ENCODE measurements around the gene PROSER3. TPM values are rescaled to one million over a fixed set of nuclear protein-coding genes. Genes with fewer than 3 reads are reported as not detected.

The PROSER3 gene
- polyA plus RNA-seq, 1 donor (not counting 4 experiments of a cell fraction or from before 2014, with no cell fraction given): 5.5 TPM

DNA sequence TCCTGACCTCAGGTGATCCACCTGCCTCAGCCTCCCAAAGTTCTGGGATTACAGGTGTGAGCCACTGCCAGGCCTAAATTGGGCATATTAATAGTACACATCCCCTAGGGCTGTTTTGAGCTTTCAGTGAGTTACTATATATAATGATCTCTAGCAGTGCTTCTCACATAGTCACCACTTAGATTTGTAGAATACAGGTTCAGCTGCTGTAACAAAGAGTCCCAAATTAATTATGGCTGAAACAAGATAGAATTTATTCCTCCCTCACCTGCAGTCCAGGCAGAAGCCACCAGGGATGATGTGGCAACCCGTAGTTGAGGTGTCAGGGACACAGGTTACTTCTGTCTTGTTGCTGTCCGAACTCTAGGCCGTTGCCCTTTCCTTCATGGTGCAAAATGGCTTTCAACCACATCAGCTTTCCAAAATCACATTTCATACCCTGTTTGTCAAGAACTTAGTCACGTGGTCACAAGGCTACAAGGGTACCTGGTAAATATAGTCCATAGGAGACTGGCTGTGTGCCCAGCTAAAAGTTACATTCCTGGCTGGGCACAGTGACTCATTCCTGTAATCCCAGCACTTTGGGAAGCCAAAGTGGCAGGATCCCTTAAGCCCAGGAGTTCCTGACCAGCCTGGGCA, 2.9 kb downstream of the PROSER3 start:
- H3K4me2 ChIP-seq (ENCODE audit: control insufficient read depth, extremely low read depth, insufficient read depth, low read depth, low read length): no peak overlapping the region
- no peaks in the 10 kb centered on the region for H3K27me3 ChIP-seq (ENCODE audit: control insufficient read depth, extremely low read depth, insufficient read depth, low read length)
- peaks cover 5 to 21% of the 10 kb centered on the region in 2 experiments for H3K36me3 ChIP-seq (ENCODE audit: control insufficient read depth in 2 of 2, extremely low read depth in 1 of 2, insufficient read depth in 2 of 2, low read length in 2 of 2)
- H3K79me2 ChIP-seq (ENCODE audit: control insufficient read depth, insufficient read depth, low read length): peaks cover 20% of the 10 kb centered on the region
- no peak overlapping the region for H3K27ac ChIP-seq (ENCODE audit: control insufficient read depth, insufficient read depth, low read length)
- DNase-seq (ENCODE audit: low read depth, low spot score) (no peak), FAIRE-seq (no peak)
- no peaks in the 10 kb centered on the region for H3K9me3 ChIP-seq (ENCODE audit: control insufficient read depth, low read depth, low read length)
- dilution Hi-C loops (cut with MboI; ENCODE audit: extremely low pct_ligation_motif_present, low sequenced_read_pairs): no loop called here
- peaks cover 19% of the 10 kb centered on the region for H3K4me1 ChIP-seq (ENCODE audit: control insufficient read depth, extremely low read depth, insufficient read depth, low read length)
- no peak overlapping the region for H3K9ac ChIP-seq (ENCODE audit: control insufficient read depth, extremely low read depth, insufficient read depth, low read length)
- TF ChIP-seq, protein P1, sequence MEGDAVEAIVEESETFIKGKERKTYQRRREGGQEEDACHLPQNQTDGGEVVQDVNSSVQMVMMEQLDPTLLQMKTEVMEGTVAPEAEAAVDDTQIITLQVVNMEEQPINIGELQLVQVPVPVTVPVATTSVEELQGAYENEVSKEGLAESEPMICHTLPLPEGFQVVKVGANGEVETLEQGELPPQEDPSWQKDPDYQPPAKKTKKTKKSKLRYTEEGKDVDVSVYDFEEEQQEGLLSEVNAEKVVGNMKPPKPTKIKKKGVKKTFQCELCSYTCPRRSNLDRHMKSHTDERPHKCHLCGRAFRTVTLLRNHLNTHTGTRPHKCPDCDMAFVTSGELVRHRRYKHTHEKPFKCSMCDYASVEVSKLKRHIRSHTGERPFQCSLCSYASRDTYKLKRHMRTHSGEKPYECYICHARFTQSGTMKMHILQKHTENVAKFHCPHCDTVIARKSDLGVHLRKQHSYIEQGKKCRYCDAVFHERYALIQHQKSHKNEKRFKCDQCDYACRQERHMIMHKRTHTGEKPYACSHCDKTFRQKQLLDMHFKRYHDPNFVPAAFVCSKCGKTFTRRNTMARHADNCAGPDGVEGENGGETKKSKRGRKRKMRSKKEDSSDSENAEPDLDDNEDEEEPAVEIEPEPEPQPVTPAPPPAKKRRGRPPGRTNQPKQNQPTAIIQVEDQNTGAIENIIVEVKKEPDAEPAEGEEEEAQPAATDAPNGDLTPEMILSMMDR (optimal IDR thresholded peaks at IDR 0.05 in 1 of 3, IDR thresholded peaks at IDR 0.05 in 1 of 3, conservative IDR thresholded peaks at IDR 0.05 in 1 of 3; ENCODE audit: extremely low read depth in 1 of 3, insufficient read depth in 2 of 3, low read length in 3 of 3): no peak
- TF ChIP-seq EZH2 (IDR thresholded peaks at IDR 0.05; ENCODE audit: low read length): no peak
- no peak overlapping the region for H3K4me3 ChIP-seq (ENCODE audit: control insufficient read depth in 2 of 3, extremely low read depth in 1 of 3, insufficient read depth in 2 of 3, low read depth in 1 of 3, low read length in 3 of 3)
- no peak overlapping the region for H2AFZ ChIP-seq (ENCODE audit: control insufficient read depth, low read length)
- H4K20me1 ChIP-seq (ENCODE audit: control insufficient read depth, extremely low read depth, insufficient read depth, low read length): no peaks in the 10 kb centered on the region
- H3K9me1 ChIP-seq (ENCODE audit: control insufficient read depth, extremely low read depth, insufficient read depth, low read length): no peaks in the 10 kb centered on the region

DNA sequence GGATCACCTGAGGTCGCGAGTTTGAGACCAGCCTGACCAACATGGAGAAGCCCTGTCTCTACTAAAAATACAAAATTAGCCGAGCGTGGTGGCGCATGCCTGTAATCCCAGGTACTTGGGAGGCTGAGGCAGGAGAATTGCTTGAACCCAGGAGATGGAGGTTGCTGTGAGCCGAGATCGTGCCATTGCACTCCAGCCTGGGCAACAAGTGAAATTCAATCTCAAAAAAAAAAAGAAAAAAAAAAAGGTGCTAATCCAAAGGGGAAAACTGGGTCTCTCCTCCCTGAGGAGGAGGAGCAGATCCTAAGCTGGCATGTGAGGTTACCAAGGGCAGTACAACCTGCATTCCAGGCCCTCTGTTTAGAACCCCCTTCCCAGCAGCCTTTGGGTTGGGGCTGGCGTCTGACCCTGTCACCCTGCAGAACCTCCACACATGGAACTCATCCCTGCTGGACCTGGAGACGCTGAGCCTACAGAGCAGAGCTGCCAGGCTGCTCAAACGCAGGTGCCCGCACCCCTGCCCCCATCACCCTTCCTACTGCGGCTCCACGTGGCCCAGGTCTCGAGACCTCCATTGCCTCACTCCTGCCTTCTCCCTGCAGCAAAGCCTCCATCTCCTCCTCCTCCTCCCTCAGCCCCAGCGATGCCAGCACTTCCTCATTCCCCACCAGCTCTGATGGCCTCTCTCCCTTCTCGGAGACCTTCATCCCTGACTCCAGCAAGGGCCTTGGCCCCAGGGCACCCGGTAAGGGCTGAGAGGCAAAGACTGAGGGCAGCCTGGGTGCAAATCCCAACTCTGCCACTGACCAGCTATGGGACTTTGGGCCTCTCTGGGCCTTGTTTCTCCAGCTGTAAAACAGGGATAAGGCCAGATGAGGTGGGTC, 6.7 kb downstream of the PROSER3 start:
- Histone ChIP-seq H3K4me1 (ENCODE audit: control insufficient read depth, extremely low read depth, insufficient read depth, low read length) (peaks cover 3% of the 10 kb centered on the region), H3K79me2 (ENCODE audit: control insufficient read depth, insufficient read depth, low read length) (peaks cover 8% of the 10 kb centered on the region), H3K9ac (ENCODE audit: control insufficient read depth, extremely low read depth, insufficient read depth, low read length) (no peak overlapping the region), H3K27me3 (ENCODE audit: control insufficient read depth, extremely low read depth, insufficient read depth, low read length) (no peaks in the 10 kb centered on the region), H3K9me1 (ENCODE audit: control insufficient read depth, extremely low read depth, insufficient read depth, low read length) (no peaks in the 10 kb centered on the region), H3K9me3 (ENCODE audit: control insufficient read depth, low read depth, low read length) (no peaks in the 10 kb centered on the region), H3K4me2 (ENCODE audit: control insufficient read depth, extremely low read depth, insufficient read depth, low read depth, low read length) (no peak overlapping the region), H4K20me1 (ENCODE audit: control insufficient read depth, extremely low read depth, insufficient read depth, low read length) (no peaks in the 10 kb centered on the region), H3K27ac (ENCODE audit: control insufficient read depth, insufficient read depth, low read length) (no peak overlapping the region), H3K4me3 (ENCODE audit: control insufficient read depth in 2 of 3, extremely low read depth in 1 of 3, insufficient read depth in 2 of 3, low read depth in 1 of 3, low read length in 3 of 3) (no peak overlapping the region), H2AFZ (ENCODE audit: control insufficient read depth, low read length) (no peak overlapping the region), H3K36me3 (ENCODE audit: control insufficient read depth in 2 of 2, extremely low read depth in 1 of 2, insufficient read depth in 2 of 2, low read length in 2 of 2) (peaks cover 9 to 22% of the 10 kb centered on the region in 2 experiments)
- DNase-seq (ENCODE audit: low read depth, low spot score) (no peak), FAIRE-seq (no peak)
- TF ChIP-seq, protein P1 (optimal IDR thresholded peaks at IDR 0.05 in 1 of 3, IDR thresholded peaks at IDR 0.05 in 1 of 3, conservative IDR thresholded peaks at IDR 0.05 in 1 of 3; ENCODE audit: extremely low read depth in 1 of 3, insufficient read depth in 2 of 3, low read length in 3 of 3): no peak
- no peak for TF ChIP-seq EZH2 (IDR thresholded peaks at IDR 0.05; ENCODE audit: low read length)
- dilution Hi-C loops (cut with MboI; ENCODE audit: extremely low pct_ligation_motif_present, low sequenced_read_pairs): no loop called here

All from keratinocyte (primary cell).